ENCODE measurements around the gene RNF10. TPM values are rescaled to one million over a fixed set of nuclear protein-coding genes. Genes with fewer than 3 reads are reported as not detected.

RNF10 gene
- total RNA-seq, 1 donor from 2014 or later = 181 TPM

DNA sequence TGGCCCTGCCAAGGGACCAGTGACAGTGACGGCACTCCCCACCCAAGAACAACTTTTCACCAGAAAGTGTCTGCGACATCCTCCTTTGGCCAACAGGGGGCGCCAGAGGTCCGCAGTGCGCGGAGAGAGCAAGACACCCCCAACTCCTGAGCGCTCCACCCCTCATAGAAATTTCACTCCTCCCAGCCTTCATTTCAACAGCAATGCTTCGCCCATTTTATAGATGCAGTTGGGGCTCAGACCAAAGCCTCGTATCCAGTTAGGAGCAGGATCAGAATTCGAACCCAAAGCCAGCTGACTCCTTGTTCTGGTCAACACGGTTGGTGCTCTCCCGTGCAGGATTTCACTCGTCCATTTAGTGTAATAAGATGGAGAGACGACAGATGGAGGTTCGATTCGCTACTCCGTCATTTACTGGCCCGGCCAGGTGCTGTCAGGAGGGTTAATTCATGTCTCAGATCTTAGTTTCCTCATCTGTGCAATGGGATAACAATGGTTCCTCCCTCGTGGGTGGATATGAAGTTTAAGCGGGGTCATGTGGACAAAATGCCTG, 49.4 kb downstream of the RNF10 start:
- DNase-seq (ENCODE audit: low read depth) = peak; percentile 11
- Mint-ChIP-seq H3K4me3 (ENCODE audit: unreplicated experiment) (peak overlapping the region; percentile 68), H3K4me1 (ENCODE audit: low read depth, unreplicated experiment) (no peaks in the 10 kb centered on the region), H3K9me3 (ENCODE audit: unreplicated experiment) (no peaks in the 10 kb centered on the region), H3K27me3 (ENCODE audit: low read depth, unreplicated experiment) (peaks cover 21% of the 10 kb centered on the region), H3K27ac (ENCODE audit: unreplicated experiment) (peak overlapping the region; percentile 10), H3K36me3 (ENCODE audit: low read depth, unreplicated experiment) (peaks cover 7% of the 10 kb centered on the region)
- Histone ChIP-seq H3K79me2 (ENCODE audit: insufficient read depth, low read length) (peaks cover 19% of the 10 kb centered on the region), H3K36me3 (ENCODE audit: insufficient read depth, low read length) (peaks cover 10% of the 10 kb centered on the region), H3K4me1 (ENCODE audit: insufficient read depth, low read length) (peaks cover 16% of the 10 kb centered on the region), H3K27ac (ENCODE audit: low read depth, low read length) (no peak overlapping the region), H3K4me2 (ENCODE audit: low read length) (peak overlapping the region; percentile 82), H4K20me1 (ENCODE audit: insufficient read depth, low read length) (peaks cover 5% of the 10 kb centered on the region), H3K9ac (ENCODE audit: low read length) (no peak overlapping the region), H3K27me3 (ENCODE audit: insufficient read depth, low read length) (peaks cover 8% of the 10 kb centered on the region), H2AFZ (ENCODE audit: low read depth, low read length) (peak overlapping the region; percentile 36), H3K4me3 (ENCODE audit: insufficient read depth, low read depth, low read length) (peak overlapping the region; percentile 17), H3K9me3 (ENCODE audit: insufficient read depth, low read depth, low read length) (no peaks in the 10 kb centered on the region)
- TF ChIP-seq EZH2 (IDR thresholded peaks at IDR 0.05; ENCODE audit: insufficient read depth, low read length) = no peak
- TF ChIP-seq, protein P1, sequence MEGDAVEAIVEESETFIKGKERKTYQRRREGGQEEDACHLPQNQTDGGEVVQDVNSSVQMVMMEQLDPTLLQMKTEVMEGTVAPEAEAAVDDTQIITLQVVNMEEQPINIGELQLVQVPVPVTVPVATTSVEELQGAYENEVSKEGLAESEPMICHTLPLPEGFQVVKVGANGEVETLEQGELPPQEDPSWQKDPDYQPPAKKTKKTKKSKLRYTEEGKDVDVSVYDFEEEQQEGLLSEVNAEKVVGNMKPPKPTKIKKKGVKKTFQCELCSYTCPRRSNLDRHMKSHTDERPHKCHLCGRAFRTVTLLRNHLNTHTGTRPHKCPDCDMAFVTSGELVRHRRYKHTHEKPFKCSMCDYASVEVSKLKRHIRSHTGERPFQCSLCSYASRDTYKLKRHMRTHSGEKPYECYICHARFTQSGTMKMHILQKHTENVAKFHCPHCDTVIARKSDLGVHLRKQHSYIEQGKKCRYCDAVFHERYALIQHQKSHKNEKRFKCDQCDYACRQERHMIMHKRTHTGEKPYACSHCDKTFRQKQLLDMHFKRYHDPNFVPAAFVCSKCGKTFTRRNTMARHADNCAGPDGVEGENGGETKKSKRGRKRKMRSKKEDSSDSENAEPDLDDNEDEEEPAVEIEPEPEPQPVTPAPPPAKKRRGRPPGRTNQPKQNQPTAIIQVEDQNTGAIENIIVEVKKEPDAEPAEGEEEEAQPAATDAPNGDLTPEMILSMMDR (IDR thresholded peaks at IDR 0.05; ENCODE audit: insufficient read depth, low read depth, low read length) = peak; percentile 77
- no peak for FAIRE-seq

- Histone ChIP-seq H3K4me3 (ENCODE audit: insufficient read depth, low read depth, low read length) (peak overlapping the region; percentile 20), H3K36me3 (ENCODE audit: insufficient read depth, low read length) (peaks cover 2% of the 10 kb centered on the region), H4K20me1 (ENCODE audit: insufficient read depth, low read length) (peaks cover 5% of the 10 kb centered on the region), H3K4me1 (ENCODE audit: insufficient read depth, low read length) (peaks cover 16% of the 10 kb centered on the region), H3K4me2 (ENCODE audit: low read length) (peak overlapping the region; percentile 82), H2AFZ (ENCODE audit: low read depth, low read length) (peak overlapping the region; percentile 57), H3K79me2 (ENCODE audit: insufficient read depth, low read length) (peaks cover 11% of the 10 kb centered on the region), H3K27ac (ENCODE audit: low read depth, low read length) (no peak overlapping the region), H3K9me3 (ENCODE audit: insufficient read depth, low read depth, low read length) (no peaks in the 10 kb centered on the region), H3K27me3 (ENCODE audit: insufficient read depth, low read length) (peaks cover 8% of the 10 kb centered on the region), H3K9ac (ENCODE audit: low read length) (no peak overlapping the region)
- TF ChIP-seq, protein P1 (IDR thresholded peaks at IDR 0.05; ENCODE audit: insufficient read depth, low read depth, low read length) = no peak
- peak; percentile 39 for TF ChIP-seq EZH2 (IDR thresholded peaks at IDR 0.05; ENCODE audit: insufficient read depth, low read length)
- no peak for FAIRE-seq
- Mint-ChIP-seq H3K36me3 (ENCODE audit: low read depth, unreplicated experiment) (peaks cover under 1% of the 10 kb centered on the region), H3K4me3 (ENCODE audit: unreplicated experiment) (no peak overlapping the region), H3K9me3 (ENCODE audit: unreplicated experiment) (no peaks in the 10 kb centered on the region), H3K27me3 (ENCODE audit: low read depth, unreplicated experiment) (peaks cover 23% of the 10 kb centered on the region), H3K27ac (ENCODE audit: unreplicated experiment) (no peak overlapping the region), H3K4me1 (ENCODE audit: low read depth, unreplicated experiment) (no peaks in the 10 kb centered on the region)
- DNase-seq (ENCODE audit: low read depth) = no peak
These were observed 50.4 kb downstream of the RNF10 start for GRCh38 chr12:120584343-120585149.
